Fibroblast of lung (primary cell): ENCODE measurements around the gene PADI1. TPM values are rescaled to one million over a fixed set of nuclear protein-coding genes. Genes with fewer than 3 reads are reported as not detected.
A peak's percentile ranks its signal among the peaks of the same experiment; 100 is the strongest.

Source experiments
- DNase-seq, 2 donors: peaks; one replicate each; pipeline versions ENCODE4 v3.0.0 to v3.0.0-alpha.2; 2010; ENCODE audit warnings: low read depth in 2 of 2
- H2AFZ ChIP-seq: 2 replicates; pipeline ENCODE4 v1.5.1; 2012; ENCODE audit warnings: low read length, control low read depth, inconsistent platforms
- H3K27ac ChIP-seq: 2 replicates; pipeline ENCODE4 v1.5.1; 2011; ENCODE audit warnings: low read length, control low read depth; ENCODE audit not compliant: insufficient read depth
- H3K27me3 ChIP-seq: 2 replicates; pipeline ENCODE4 v1.5.1; 2011; ENCODE audit warnings: mild to moderate bottlenecking, low read length; ENCODE audit not compliant: control insufficient read depth, insufficient read depth
- H3K36me3 ChIP-seq: 2 replicates; pipeline ENCODE4 v1.5.1; 2011; ENCODE audit warnings: low read length; ENCODE audit not compliant: control insufficient read depth, insufficient read depth
- H3K4me1 ChIP-seq: 2 replicates; pipeline ENCODE4 v1.5.1; 2011; ENCODE audit warnings: low read length; ENCODE audit not compliant: control insufficient read depth, insufficient read depth; ENCODE audit errors: extremely low read depth
- H3K4me2 ChIP-seq: 2 replicates; pipeline ENCODE4 v1.5.1; 2011; ENCODE audit warnings: low read length, control low read depth; ENCODE audit not compliant: insufficient read depth; ENCODE audit errors: extremely low read depth
- H3K4me3 ChIP-seq, 4 experiments: fragments of 200-600 bp in 1 of 4; sonication (generic) in 1 of 4; replicated peaks in 1 of 4; 2 replicates each; pipeline ENCODE4 v1.5.1; 2011 to 2016; ENCODE audit warnings: low read length in 4 of 4, low read depth in 3 of 4, mild to moderate bottlenecking in 3 of 4, control low read depth in 2 of 4, inconsistent platforms in 1 of 4, mixed read lengths in 1 of 4; ENCODE audit not compliant: insufficient read depth in 1 of 4; ENCODE audit errors: control extremely low read depth in 1 of 4
- H3K79me2 ChIP-seq: 2 replicates; pipeline ENCODE4 v1.5.1; 2012; ENCODE audit warnings: mild to moderate bottlenecking, low read length, inconsistent platforms; ENCODE audit not compliant: control insufficient read depth, insufficient read depth
- H3K9ac ChIP-seq: 2 replicates; pipeline ENCODE4 v1.5.1; 2011; ENCODE audit warnings: mild to moderate bottlenecking, low read length, control low read depth; ENCODE audit not compliant: insufficient read depth
- H3K9me3 ChIP-seq: 2 replicates; pipeline ENCODE4 v1.5.1; 2012; ENCODE audit warnings: low read depth, low read length; ENCODE audit not compliant: control insufficient read depth, insufficient read depth
- H4K20me1 ChIP-seq: 2 replicates; pipeline ENCODE4 v1.5.1; 2011; ENCODE audit warnings: low read length; ENCODE audit not compliant: control insufficient read depth, insufficient read depth; ENCODE audit errors: extremely low read depth
- CTCF ChIP-seq, 2 donors: IDR thresholded peaks in 1 of 2; conservative IDR thresholded peaks in 1 of 2; 1 replicate in 1 of 2; 2 replicates in 1 of 2; pipeline ENCODE4 v1.5.1; 2011 to 2012; ENCODE audit warnings: low read length in 2 of 2, control low read depth in 1 of 2, inconsistent platforms in 1 of 2, low read depth in 1 of 2, mild to moderate bottlenecking in 1 of 2
- EZH2 ChIP-seq: IDR thresholded peaks from 2 replicates; pipeline ENCODE4 v1.5.1; 2012; ENCODE audit warnings: low read length, control low read depth, mild to moderate bottlenecking; ENCODE audit errors: missing control alignments
- polyA plus RNA-seq, 2 donors: library from polyadenylated mRNA; depleted of rRNA in 1 of 2; stranded (reverse) in 1 of 2; unstranded in 1 of 2; fragments of >200 nt; gene quantifications; 2 replicates each; pipeline ENCODE4 v1.2.1, GENCODE V29; 2011 to 2012; ENCODE audit warnings: missing spikeins in 1 of 2
- total RNA-seq: library from RNA; depleted of rRNA; stranded (reverse); fragments of >200 nt; gene quantifications from 2 replicates; pipeline ENCODE4 v1.2.1, GENCODE V29; 2014

The PADI1 gene
- total and polyA plus RNA-seq, 2 donors (not counting 1 experiment from before 2014, with no cell fraction given), result not detected

DNA sequence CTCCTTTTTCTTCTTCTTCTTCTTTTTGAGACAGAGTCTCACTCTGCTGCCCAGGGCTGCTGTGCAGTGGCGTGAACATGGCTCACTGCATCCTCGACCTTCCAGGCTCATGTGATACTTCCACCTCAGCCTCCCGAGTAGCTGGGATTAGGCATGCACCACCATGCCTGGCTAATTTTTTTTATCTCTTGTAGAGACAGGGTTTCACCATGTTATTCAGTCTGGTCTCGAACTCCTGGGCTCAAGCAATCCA lies 13.0 kb upstream of the PADI1 start:
- no peak overlapping the region for H3K27ac ChIP-seq
- no peak overlapping the region for H2AFZ ChIP-seq
- no peaks in the 10 kb centered on the region for H4K20me1 ChIP-seq
- DNase-seq, result no peak
- no peak overlapping the region for H3K4me3 ChIP-seq
- no peaks in the 10 kb centered on the region for H3K36me3 ChIP-seq
- peaks cover 10% of the 10 kb centered on the region for H3K4me1 ChIP-seq
- H3K4me2 ChIP-seq, result no peak overlapping the region
- H3K27me3 ChIP-seq, result no peaks in the 10 kb centered on the region
- no peak overlapping the region for H3K9ac ChIP-seq
- no peaks in the 10 kb centered on the region for H3K79me2 ChIP-seq
- TF ChIP-seq EZH2 (no peak), CTCF (conservative IDR thresholded peaks at IDR 0.05 in 1 of 2, IDR thresholded peaks at IDR 0.05 in 1 of 2; ENCODE audit: low read depth in 1 of 2, low read length in 2 of 2) (no peak)
- H3K9me3 ChIP-seq, result no peaks in the 10 kb centered on the region

DNA sequence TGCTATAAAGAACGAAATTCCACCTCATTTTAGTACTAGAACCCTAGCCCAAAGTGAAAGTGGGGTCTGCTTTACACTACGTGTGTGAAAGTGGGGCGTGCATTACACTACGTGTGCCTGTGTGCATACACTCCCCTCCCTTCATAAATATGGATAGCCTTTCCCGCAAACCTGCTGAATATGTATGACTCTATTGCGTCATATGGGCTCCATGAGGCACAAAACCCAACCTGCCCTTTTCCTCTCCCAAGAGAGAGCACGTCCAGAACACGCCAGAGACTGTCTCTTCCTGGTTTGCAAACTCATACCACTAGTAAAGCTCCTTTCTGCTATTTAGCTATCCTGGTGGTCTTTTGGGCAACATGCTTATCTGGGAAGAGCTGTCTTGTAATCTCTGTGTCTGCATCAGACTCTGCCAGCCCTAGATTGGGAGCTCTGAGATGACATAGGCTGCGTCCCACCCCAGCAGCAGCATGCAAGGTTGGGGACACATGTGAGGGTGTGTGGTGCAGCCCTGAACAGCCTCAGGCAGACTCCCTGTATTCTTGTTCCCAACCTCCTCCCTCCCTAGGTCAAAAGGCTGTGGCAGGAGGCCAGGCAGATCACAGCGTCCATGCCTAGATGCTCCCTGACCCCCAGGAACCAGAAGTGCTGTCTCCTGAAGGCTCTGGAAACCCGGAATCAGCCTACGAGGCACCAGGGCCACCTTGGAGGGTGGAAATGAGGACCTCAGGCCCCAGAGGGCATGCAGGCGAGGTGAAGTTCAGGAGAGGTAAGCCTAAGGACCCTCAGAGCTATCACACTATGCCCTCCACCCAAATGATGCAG lies 12.3 kb upstream of the PADI1 start:
- no peak overlapping the region for H3K9ac ChIP-seq
- TF ChIP-seq CTCF (conservative IDR thresholded peaks at IDR 0.05 in 1 of 2, IDR thresholded peaks at IDR 0.05 in 1 of 2; ENCODE audit: low read depth in 1 of 2, low read length in 2 of 2) (no peak), EZH2 (no peak)
- H3K36me3 ChIP-seq, result no peaks in the 10 kb centered on the region
- H3K4me2 ChIP-seq, result no peak overlapping the region
- H3K79me2 ChIP-seq, result no peaks in the 10 kb centered on the region
- H2AFZ ChIP-seq, result no peak overlapping the region
- H3K27me3 ChIP-seq, result no peaks in the 10 kb centered on the region
- H3K9me3 ChIP-seq, result no peaks in the 10 kb centered on the region
- peak in 1 of 2 donors; percentile 74 for DNase-seq
- no peak overlapping the region for H3K27ac ChIP-seq
- no peaks in the 10 kb centered on the region for H4K20me1 ChIP-seq
- no peak overlapping the region for H3K4me3 ChIP-seq
- peaks cover 10% of the 10 kb centered on the region for H3K4me1 ChIP-seq

GRCh38 chr1:17193222-17194132 lies 11.5 kb upstream of the PADI1 start:
- Histone ChIP-seq H3K9ac (no peak overlapping the region), H3K4me1 (peaks cover 10% of the 10 kb centered on the region), H3K36me3 (no peaks in the 10 kb centered on the region), H3K27me3 (no peaks in the 10 kb centered on the region), H3K9me3 (no peaks in the 10 kb centered on the region), H3K4me3 (no peak overlapping the region), H3K79me2 (no peaks in the 10 kb centered on the region), H2AFZ (no peak overlapping the region), H3K27ac (no peak overlapping the region), H4K20me1 (no peaks in the 10 kb centered on the region), H3K4me2 (no peak overlapping the region)
- TF ChIP-seq CTCF (conservative IDR thresholded peaks at IDR 0.05 in 1 of 2, IDR thresholded peaks at IDR 0.05 in 1 of 2; ENCODE audit: low read depth in 1 of 2, low read length in 2 of 2) (no peak), EZH2 (no peak)
- no peak for DNase-seq
